ENCODE results near the gene H6PD. TPM values are rescaled to one million over a fixed set of nuclear protein-coding genes. Genes with fewer than 3 reads are reported as not detected.

H6PD gene
- total RNA-seq, 1 donor from 2014 or later = 28.0 TPM

GRCh38 chr1:9207086-9207485 is 27.5 kb upstream of the H6PD start:
- intact Hi-C loops (cut with micrococcal nuclease) = no loop called here

DNA sequence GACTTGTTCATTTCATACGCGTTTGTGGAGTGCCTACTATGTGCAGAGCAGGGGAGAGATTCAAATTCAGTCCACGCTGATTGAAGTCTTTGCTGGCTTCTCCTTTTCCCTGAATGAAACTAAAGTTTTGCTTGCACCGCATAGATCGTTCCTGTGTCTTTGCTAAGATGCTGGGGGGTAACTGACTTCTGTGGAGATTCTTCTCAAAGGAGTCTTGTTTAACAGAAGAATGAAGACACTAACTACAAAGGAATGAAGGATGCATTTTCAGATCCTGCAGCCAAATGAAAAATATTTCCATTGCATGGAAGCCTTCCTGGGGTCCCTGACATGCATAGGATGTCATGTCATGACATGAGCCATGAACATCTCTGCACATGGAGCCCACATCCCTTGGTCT is 26.9 kb upstream of the H6PD start:
- intact Hi-C loops (cut with micrococcal nuclease) = no loop called here

- intact Hi-C loops (cut with micrococcal nuclease) = no loop called here
Observed at GRCh38 chr1:9211291-9211811, 23.2 kb upstream of the H6PD start.

DNA sequence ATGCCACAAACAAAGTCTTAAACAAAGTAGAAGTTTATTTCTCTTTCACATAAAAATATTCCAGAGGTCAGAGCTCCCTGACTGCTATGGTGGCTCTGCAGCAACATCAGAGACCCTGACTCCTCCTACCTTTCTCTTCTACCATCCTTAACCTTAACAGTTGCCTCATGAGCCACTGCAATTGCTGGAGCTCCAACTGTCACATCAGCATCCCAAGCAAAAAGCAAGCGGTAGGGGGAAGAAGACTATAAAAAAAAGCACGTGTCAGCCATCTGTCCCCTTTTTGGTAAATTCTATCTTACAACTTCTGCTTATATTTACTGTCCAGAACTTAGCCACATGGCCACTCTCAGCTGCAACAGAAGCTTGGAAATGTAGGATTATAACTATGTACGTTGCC is 21.8 kb upstream of the H6PD start:
- intact Hi-C loops (cut with micrococcal nuclease) = no loop called here

DNA sequence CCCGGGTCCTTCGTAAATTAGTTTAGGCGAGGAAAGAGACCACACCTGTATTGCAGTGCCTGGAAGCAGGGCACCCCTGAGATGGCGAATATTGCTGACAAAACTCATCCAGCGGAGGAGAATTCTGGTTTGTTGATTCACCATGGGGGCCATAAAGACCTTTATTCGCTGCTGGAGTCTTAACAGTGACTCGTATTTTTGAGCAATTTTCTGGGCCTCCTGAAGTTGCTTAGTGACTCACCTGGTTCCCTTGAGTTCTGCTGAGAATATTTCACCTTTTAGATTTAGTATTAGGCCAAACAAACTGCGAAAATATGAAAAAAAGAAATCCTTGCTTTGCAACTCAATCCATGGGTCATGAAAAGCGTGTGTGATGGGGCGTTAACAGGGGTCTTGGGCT is 20.6 kb upstream of the H6PD start:
- intact Hi-C loops (cut with micrococcal nuclease) = no loop called here

GRCh38 chr1:9218917-9219316 is 15.7 kb upstream of the H6PD start:
- intact Hi-C loops (cut with micrococcal nuclease) = no loop called here

DNA sequence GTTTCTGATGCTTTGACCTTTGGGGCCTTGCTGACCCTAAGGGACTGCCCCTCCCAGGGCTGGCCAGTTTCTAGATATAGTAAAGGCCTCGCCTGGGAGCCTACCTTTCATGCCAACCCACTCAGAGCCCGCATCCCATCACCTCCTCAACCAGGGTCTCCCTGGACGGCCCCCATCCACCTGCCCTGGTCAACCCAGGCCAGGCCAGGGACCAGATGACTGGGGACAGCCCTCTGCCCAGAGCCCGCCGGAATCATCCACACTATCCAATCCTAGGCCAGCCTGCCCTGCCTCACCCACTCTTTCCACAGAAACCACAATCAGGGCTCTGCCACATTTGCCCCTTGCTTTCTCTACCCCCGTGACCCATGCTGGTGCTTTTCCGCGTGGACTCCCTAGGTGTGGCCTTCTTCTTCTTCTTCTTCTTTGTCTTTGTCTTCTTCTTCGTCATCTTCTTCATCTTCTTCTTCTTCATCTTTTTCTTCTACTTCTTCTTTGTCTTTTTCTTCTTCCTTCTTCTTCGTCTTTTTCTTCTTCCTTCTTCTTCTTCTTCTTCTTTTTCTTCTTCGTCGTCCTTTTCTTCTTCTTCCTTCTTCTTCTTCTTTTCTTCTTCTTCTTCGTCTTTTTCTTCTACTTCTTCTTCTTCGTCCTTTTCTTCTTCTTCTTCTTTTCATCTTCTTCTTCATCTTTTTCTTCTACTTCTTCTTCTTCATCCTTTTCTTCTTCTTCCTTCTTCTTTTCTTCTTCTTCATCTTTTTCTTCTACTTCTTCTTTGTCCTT is 11.5 kb upstream of the H6PD start:
- intact Hi-C loops (cut with micrococcal nuclease) = no loop called here

DNA sequence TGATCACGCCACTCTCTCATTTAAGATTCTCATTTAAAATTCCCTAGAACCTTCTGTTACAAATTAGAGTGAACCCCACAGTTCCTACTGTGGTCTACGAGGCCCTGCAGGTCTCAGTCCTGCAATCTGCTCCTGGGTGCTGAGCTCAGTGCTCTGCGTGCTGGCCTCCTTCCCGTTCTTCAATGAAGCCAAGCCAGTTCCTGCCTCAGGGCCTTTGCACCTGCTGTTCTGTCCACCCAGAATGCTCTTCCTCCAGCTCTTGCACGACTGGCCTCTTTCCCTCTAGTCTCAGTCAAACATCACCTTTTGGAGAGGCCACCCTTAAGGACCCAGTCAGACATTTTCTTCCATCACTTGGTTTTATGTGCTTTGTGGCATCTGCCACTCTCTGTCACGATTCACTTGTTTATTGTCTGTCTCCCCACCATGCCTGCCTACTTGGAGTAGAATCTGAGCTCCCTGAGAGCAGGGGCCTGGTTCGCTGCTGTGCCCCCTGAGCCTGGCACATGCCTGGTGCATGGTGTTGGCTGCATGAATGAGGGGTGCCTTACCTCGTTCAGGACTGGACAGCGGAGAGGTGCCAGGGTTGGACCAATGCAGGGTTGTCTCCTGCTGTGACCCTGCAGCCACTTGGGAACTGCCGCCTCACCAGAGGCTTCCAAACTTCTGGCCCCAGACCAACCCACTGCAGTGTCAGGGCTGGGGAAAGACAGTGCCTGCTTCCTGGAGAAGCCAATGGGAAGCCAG is 9.7 kb upstream of the H6PD start:
- intact Hi-C loops (cut with micrococcal nuclease) = no loop called here

GRCh38 chr1:9225411-9225785 is 9.2 kb upstream of the H6PD start:
- intact Hi-C loops (cut with micrococcal nuclease) = no loop called here

DNA sequence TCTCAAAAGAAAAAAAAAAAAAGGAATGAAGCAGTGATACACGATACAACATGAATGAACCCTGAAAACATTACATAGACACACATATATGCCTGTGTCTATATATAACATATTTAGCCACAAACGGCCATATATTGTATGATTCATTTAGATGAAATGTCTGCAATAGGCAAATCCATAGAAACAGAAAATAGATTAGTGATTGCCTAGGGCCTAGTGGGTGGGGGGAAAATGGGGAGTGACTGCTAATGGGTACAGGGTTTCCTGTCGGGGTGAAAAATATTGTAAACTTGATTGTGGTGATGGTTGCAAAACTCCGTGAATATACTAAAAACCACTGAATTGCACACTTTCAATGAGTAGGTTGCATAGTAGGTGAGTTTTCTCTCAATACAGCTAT is 6.0 kb upstream of the H6PD start:
- intact Hi-C loops (cut with micrococcal nuclease) = no loop called here

DNA sequence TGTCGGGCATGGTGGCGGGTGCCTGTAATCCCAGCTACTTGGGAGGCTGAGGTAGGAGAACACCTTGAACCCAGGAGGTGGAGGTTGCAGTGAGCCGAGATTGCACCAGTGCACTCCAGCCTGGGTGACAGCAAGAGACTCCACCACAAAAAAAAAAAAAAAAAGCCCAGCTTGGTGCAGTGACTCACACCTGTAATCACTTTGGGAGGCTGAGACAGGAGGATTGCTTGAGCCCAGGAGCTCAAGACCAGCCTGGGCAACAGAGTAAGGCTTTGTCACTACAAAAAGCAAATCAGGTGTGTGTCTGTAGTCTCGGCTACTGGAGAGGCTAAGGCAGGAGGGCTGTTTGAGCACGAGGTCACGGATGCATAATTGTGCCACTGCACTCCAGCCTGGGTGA is 5.0 kb upstream of the H6PD start:
- intact Hi-C loops (cut with micrococcal nuclease) = no loop called here

DNA sequence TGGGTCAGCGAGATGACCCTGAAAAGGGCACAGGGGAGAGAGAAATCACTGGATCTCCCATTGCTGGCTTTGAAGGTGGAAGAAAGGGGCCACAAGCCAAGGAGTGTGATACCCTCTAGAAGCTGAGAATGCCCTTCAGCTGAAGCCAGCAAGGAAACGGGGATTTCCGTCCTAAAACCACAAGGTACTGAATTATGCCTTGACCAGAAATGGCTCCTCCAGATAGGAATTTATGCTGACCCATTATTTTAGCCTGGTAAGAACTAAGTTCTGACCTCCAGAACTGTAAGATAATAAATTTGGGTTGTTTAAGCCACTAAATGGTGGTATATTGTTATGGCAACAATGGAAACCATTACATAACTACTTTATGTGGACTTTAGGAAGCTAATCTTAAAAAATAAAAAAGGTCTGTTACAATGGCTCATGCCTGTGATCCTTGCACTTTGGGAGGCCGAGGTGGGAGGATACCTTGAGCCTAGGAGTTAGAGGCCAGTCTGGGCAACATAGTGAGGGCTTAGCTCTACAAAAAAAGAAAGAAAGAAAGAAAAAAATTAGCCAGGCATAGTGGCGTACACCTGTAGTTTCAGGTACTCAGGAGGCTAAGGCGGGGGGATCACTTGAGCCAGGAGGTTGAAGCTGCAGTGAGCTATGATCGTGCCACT is 3.6 kb upstream of the H6PD start:
- intact Hi-C loops (cut with micrococcal nuclease) = no loop called here

DNA sequence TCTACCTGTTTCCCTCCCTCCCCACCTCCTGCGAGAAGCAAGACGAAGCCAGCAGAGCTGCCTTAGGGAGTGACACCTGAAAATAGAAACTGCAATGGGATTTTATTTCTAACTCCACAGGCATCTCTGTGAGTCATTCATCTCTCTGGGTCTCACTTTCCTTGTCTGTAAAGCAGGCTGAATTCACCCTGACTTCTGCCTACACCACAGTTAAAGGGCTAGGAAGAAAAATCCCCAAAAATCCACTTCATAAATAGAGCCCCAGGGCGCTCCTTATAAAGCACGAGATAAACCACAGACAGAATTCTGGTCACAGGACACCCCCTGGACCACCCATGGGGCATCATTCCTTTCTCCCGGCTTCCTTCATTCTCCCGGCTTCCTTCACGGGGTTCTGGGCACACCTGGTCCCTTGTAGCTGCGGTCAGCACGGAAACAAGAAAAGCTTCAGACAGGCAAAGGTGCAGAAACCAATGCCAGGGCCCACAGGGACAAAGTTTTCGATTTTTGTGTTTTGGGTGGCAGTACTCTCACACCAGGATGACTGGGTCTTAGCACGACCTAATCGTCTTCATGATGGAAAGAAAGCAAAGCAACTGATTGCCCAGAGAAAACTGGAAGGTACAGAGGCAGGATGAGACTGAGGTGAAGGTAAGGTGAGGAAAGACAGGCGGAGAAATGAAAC is 2.8 kb upstream of the H6PD start:
- intact Hi-C loops (cut with micrococcal nuclease) = no loop called here

DNA sequence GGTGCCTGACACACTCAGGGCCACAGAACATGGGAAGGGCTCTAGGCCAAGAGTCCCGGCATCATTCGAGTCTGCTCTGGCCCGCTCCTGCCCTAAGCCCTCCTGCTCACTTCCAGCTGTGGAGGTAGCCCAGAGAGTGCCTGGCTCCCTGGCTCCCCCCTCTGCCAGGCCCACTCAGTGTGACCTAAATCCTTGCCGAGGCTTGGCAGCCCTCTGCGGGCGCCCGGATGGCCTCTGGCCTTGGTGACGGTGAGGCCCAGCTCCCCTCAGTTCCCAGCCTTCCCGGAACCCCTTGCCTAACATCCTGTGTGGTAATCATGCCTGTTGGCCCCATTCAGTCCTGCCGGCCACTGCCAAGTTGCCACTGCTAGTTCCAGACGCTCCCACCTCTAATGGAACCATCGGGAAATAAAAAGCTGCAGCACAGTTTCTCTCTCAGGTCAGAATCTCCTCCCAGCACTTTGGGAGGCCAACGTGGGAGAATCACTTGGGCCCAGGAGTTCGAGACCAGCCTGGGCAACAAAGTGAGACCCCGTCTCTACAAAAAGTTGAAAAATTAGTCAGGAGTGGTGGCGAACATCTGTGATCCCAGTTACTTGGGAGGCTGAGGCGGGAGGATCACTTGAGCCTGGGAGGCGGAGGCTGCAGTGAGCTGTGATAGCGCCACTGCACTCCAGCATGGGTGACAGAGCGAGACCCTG is 1.2 kb upstream of the H6PD start:
- intact Hi-C loops (cut with micrococcal nuclease) = no loop called here

- intact Hi-C loops (cut with micrococcal nuclease) = loop anchor here (1.0 to 2.0 kb wide), 2 partner anchors 59 to 105 kb away; partner anchors contain the start of genes GPR157 and SPSB1
Observed at GRCh38 chr1:9233942-9234222, 692 bp upstream of the H6PD start.

GRCh38 chr1:9235096-9235459 is 504 bp downstream of the H6PD start:
- intact Hi-C loops (cut with micrococcal nuclease) = loop anchor here (2.0 to 5.0 kb wide), 2 partner anchors 58 to 192 kb away; partner anchors contain the start of gene SPSB1

DNA sequence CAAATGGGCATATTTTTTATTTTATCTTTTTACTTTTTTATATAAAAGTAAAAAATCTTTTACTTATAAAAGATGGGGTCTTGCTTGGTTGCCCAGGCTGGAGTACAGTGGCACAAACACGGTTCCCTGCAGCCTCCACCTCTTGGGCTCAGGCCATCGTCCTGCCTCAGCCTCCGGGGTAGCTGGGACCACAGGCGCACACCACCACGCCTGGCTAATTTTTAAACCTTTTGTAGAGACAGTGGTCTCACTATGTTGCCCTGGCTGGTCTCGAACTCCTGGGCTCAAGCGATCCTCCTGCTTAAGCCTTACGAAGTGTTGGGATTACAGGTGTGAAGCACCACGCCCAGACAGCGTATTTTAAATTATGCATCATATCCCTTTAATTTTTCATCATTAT is 986 bp downstream of the H6PD start:
- intact Hi-C loops (cut with micrococcal nuclease) = loop anchor here (2.0 to 5.0 kb wide), 2 partner anchors 57 to 192 kb away; partner anchors contain the start of gene SPSB1

- intact Hi-C loops (cut with micrococcal nuclease) = loop anchor here (5.0 kb wide), 1 partner anchor 189 kb away; no protein-coding TSS in a partner anchor
Observed at GRCh38 chr1:9238134-9238533, 3.6 kb downstream of the H6PD start.

DNA sequence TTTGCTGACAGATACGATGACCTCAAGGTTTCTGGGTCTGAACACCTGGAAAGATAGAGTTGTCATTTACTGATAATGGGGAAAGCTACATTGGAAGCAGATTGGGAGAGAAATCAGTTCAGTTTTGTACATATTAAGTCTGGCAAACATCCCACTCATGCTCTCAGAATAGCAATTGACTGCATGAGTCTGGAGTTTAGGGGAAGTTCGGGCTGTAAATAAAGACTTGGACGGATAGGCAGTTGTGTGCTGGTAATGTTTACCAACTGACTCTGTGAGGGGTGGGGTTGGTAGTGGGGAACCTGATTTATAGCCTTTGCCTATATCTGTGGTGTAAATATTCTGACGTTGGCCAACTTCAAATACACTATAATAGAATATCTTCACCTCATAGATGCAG is 4.0 kb downstream of the H6PD start:
- intact Hi-C loops (cut with micrococcal nuclease) = loop anchor here (5.0 kb wide), 1 partner anchor 189 kb away; no protein-coding TSS in a partner anchor

DNA sequence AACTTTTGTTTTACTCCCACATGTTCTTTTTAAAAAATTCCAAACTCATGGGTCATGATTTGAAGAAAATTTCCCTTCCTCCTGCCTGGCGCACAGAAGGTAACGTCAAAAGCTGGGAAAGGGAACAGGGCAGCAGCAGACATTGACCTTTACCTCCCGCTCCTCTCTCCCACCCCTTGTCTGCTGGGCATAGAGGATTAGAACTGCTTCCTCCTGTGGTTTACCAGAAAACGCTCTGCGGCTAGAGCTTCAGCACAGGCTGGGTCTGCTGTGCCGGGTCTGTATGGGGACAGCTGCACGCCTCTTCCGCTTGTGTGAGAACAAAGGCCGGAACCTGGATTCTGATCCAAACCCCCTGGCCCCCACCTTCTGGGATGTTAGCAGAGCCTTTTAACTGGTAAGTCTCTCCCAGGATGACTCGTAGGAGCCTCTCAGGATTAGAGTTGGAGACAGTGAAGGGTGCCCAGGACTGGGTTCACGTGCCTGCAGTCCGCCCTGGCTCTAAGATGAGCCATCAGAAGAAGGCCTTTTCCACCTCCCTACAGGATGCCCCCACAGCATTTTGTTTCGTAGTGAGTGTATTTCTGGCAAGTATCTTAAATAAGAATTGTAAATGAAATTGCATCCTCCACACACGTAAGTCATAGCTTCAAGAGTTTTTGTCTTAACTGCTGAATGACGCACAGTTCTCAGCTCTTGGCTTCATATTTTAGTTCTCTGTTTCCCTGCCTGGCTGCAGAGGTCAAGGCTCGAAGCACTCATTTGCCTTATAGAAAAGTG is 5.2 kb downstream of the H6PD start:
- intact Hi-C loops (cut with micrococcal nuclease) = loop anchor here (5.0 kb wide), 1 partner anchor 187 kb away; no protein-coding TSS in a partner anchor
